ENCODE data around the gene DDAH2. TPM values are rescaled to one million over a fixed set of nuclear protein-coding genes. Genes with fewer than 3 reads are reported as not detected.

DDAH2 gene
- total RNA-seq, 1 donor from 2014 or later, result 142 TPM

- peaks cover 18% of the 10 kb centered on the region for H3K4me1 Mint-ChIP-seq
- H3K36me3 Mint-ChIP-seq, result peaks cover 28% of the 10 kb centered on the region
- no peak within 1 kb of the TSS for H3K4me3 Mint-ChIP-seq
- peak within 1 kb of the TSS; percentile 47 for H3K27ac Mint-ChIP-seq
- H3K27me3 Mint-ChIP-seq (ENCODE audit: low read depth), result no peaks in the 10 kb centered on the region
- H3K9me3 Mint-ChIP-seq, result no peaks in the 10 kb centered on the region
- TF ChIP-seq CTCF (IDR thresholded peaks at IDR 0.05; ENCODE audit: unreplicated experiment), result no peak
- DNase-seq (ENCODE audit: low spot score in 2 of 2, unreplicated experiment in 2 of 2), result no peak
Observed at GRCh38 chr6:31723245-31723979, 5.7 kb downstream of the DDAH2 start, which contains the start of gene MPIG6B. Gene MPIG6B, plus strand, starts transcription at chr6:31723373. Its CDS starts 11 bp downstream, at chr6:31723384.

- H3K9me3 Mint-ChIP-seq, result no peaks in the 10 kb centered on the region
- H3K36me3 Mint-ChIP-seq, result peaks cover 21% of the 10 kb centered on the region
- H3K4me1 Mint-ChIP-seq, result peaks cover 26% of the 10 kb centered on the region
Observed at GRCh38 chr6:31722173-31722572, 6.9 kb downstream of the DDAH2 start.

GRCh38 chr6:31721351-31722020 lies 7.6 kb downstream of the DDAH2 start, which contains the start of gene LY6G6C:
Gene LY6G6C, minus strand, starts transcription at chr6:31721746. Its CDS starts 67 bp downstream, at chr6:31721679.
- Mint-ChIP-seq H3K27ac (peak within 1 kb of the TSS; percentile 14), H3K4me3 (no peak within 1 kb of the TSS), H3K27me3 (ENCODE audit: low read depth) (no peaks in the 10 kb centered on the region), H3K9me3 (no peaks in the 10 kb centered on the region), H3K4me1 (peaks cover 26% of the 10 kb centered on the region), H3K36me3 (peaks cover 15% of the 10 kb centered on the region)
- no peak for DNase-seq (ENCODE audit: low spot score in 2 of 2, unreplicated experiment in 2 of 2)
- TF ChIP-seq CTCF (IDR thresholded peaks at IDR 0.05; ENCODE audit: unreplicated experiment), result no peak

More at GRCh38 chr6:31722173-31722572, 6.9 kb downstream of the DDAH2 start:
- no peak overlapping the region for H3K27ac Mint-ChIP-seq
- DNase-seq (ENCODE audit: low spot score in 2 of 2, unreplicated experiment in 2 of 2), result no peak
- H3K27me3 Mint-ChIP-seq (ENCODE audit: low read depth), result no peaks in the 10 kb centered on the region
- no peak for TF ChIP-seq CTCF (IDR thresholded peaks at IDR 0.05; ENCODE audit: unreplicated experiment)
- no peak overlapping the region for H3K4me3 Mint-ChIP-seq

GRCh38 chr6:31720196-31720770 lies 8.8 kb downstream of the DDAH2 start:
- H3K27me3 Mint-ChIP-seq (ENCODE audit: low read depth), result no peaks in the 10 kb centered on the region
- no peaks in the 10 kb centered on the region for H3K9me3 Mint-ChIP-seq
- no peak for TF ChIP-seq CTCF (IDR thresholded peaks at IDR 0.05; ENCODE audit: unreplicated experiment)
- H3K27ac Mint-ChIP-seq, result peak overlapping the region; percentile 44
- H3K4me1 Mint-ChIP-seq, result peaks cover 26% of the 10 kb centered on the region
- H3K36me3 Mint-ChIP-seq, result peaks cover 5% of the 10 kb centered on the region
- H3K4me3 Mint-ChIP-seq, result no peak overlapping the region
- no peak for DNase-seq (ENCODE audit: low spot score in 2 of 2, unreplicated experiment in 2 of 2)

GRCh38 chr6:31719001-31719400 lies 10.1 kb downstream of the DDAH2 start:
- Mint-ChIP-seq H3K36me3 (peaks cover 1% of the 10 kb centered on the region), H3K27ac (peak overlapping the region; percentile 81)
- TF ChIP-seq CTCF (IDR thresholded peaks at IDR 0.05; ENCODE audit: unreplicated experiment), result no peak

More at GRCh38 chr6:31719001-31719400, 10.1 kb downstream of the DDAH2 start:
- no peak for DNase-seq (ENCODE audit: low spot score in 2 of 2, unreplicated experiment in 2 of 2)
- H3K27me3 Mint-ChIP-seq (ENCODE audit: low read depth), result no peaks in the 10 kb centered on the region
- H3K4me3 Mint-ChIP-seq, result no peak overlapping the region
- no peaks in the 10 kb centered on the region for H3K9me3 Mint-ChIP-seq
- peaks cover 35% of the 10 kb centered on the region for H3K4me1 Mint-ChIP-seq

Data from mesothelial cell of epicardium (in vitro differentiated cells).